Neural cell (in vitro differentiated cells): ENCODE data around the gene PRIMPOL. TPM values are rescaled to one million over a fixed set of nuclear protein-coding genes. Genes with fewer than 3 reads are reported as not detected.

Source experiments
- H2AFZ ChIP-seq: fragments of 200-600, 300-800 bp; sonication (generic), shearing (Covaris generic); 2 replicates; pipeline ENCODE4 v1.6.0; 2014; ENCODE audit warnings: low read depth, mild to moderate bottlenecking, antibody characterized with exemption, low read length, moderate library complexity
- H3F3A ChIP-seq: fragments of 200-600 bp; shearing (Covaris generic); 2 replicates; pipeline ENCODE4 v1.6.1; 2016; ENCODE audit warnings: mild to moderate bottlenecking, moderate library complexity, mixed read lengths, antibody characterized with exemption, low read length; ENCODE audit not compliant: insufficient read depth, poor library complexity, severe bottlenecking
- H3K27ac ChIP-seq: fragments of 200-600, 300-800 bp; sonication (generic), shearing (Covaris generic); 2 replicates; pipeline ENCODE4 v1.5.1; 2014; ENCODE audit warnings: mild to moderate bottlenecking, low read length, moderate library complexity
- H3K27me3 ChIP-seq: fragments of 300-800, 200-600 bp; sonication (generic), shearing (Covaris generic); 2 replicates; pipeline ENCODE4 v1.6.0; 2014; ENCODE audit warnings: mild to moderate bottlenecking, low read depth, low read length, moderate library complexity; ENCODE audit not compliant: insufficient read depth
- H3K36me3 ChIP-seq: fragments of 300-800, 200-600 bp; sonication (generic), shearing (Covaris generic); 2 replicates; pipeline ENCODE4 v1.5.1; 2014; ENCODE audit warnings: mild to moderate bottlenecking, antibody characterized with exemption, low read length, moderate library complexity; ENCODE audit not compliant: insufficient read depth
- H3K4me2 ChIP-seq: fragments of 300-800, 200-600 bp; sonication (generic), shearing (Covaris generic); 2 replicates; pipeline ENCODE4 v1.6.0; 2014; ENCODE audit warnings: mild to moderate bottlenecking, low read length
- H3K4me3 ChIP-seq: fragments of 300-800, 200-600 bp; sonication (generic), shearing (Covaris generic); 2 replicates; pipeline ENCODE4 v1.5.1; 2014; ENCODE audit warnings: mild to moderate bottlenecking, low read length, moderate library complexity
- H3K79me2 ChIP-seq: fragments of 200-600 bp; shearing (Covaris generic); replicated peaks from 2 replicates; pipeline ENCODE4 v1.6.0; 2014; ENCODE audit warnings: mild to moderate bottlenecking, low read length, moderate library complexity; ENCODE audit not compliant: insufficient read depth
- H3K9ac ChIP-seq: fragments of 300-800, 200-600 bp; sonication (generic), shearing (Covaris generic); 2 replicates; pipeline ENCODE4 v1.6.1; 2016; ENCODE audit warnings: mild to moderate bottlenecking, low read length, mixed read lengths
- H3K9me2 ChIP-seq: fragments of 200-600 bp; shearing (Covaris generic); 2 replicates; pipeline ENCODE4 v1.6.1; 2016; ENCODE audit warnings: mild to moderate bottlenecking, low read length, mixed read lengths; ENCODE audit not compliant: insufficient read depth
- H3K9me3 ChIP-seq: fragments of 200-600, 300-800 bp; sonication (generic), shearing (Covaris generic); 2 replicates; pipeline ENCODE4 v1.6.1; 2016; ENCODE audit warnings: mild to moderate bottlenecking, mixed run types, low read length, moderate library complexity, mixed read lengths
- H4K20me1 ChIP-seq: fragments of 200-600 bp; shearing (Covaris generic); 2 replicates; pipeline ENCODE4 v1.6.1; 2016; ENCODE audit warnings: mild to moderate bottlenecking, mixed run types; ENCODE audit not compliant: insufficient read depth
- EP300 ChIP-seq: fragments of 450-650 bp; conservative IDR thresholded peaks from 2 replicates; pipeline ENCODE4 v1.6.1; 2014; ENCODE audit warnings: antibody characterized with exemption, mild to moderate bottlenecking, moderate library complexity; ENCODE audit not compliant: poor library complexity, severe bottlenecking
- EZH2 ChIP-seq: fragments of 200-600, 300-800 bp; shearing (Covaris generic), sonication (generic); IDR thresholded peaks from 2 replicates; pipeline ENCODE4 v1.6.1; 2014; ENCODE audit warnings: antibody characterized with exemption, low read length, borderline replicate concordance, mild to moderate bottlenecking; ENCODE audit not compliant: insufficient read depth, poor library complexity, severe bottlenecking
- MXI1 ChIP-seq: fragments of 450-650 bp; conservative IDR thresholded peaks from 2 replicates; pipeline ENCODE4 v1.6.1; 2014; ENCODE audit warnings: antibody characterized with exemption, mild to moderate bottlenecking; ENCODE audit not compliant: poor library complexity, severe bottlenecking
- POLR2AphosphoS5 ChIP-seq: IDR thresholded peaks from 2 replicates; pipeline ENCODE4 v1.6.1; 2012
- RAD21 ChIP-seq: fragments of 450-650 bp; conservative IDR thresholded peaks from 2 replicates; pipeline ENCODE4 v1.6.1; 2014; ENCODE audit warnings: antibody characterized with exemption, mild to moderate bottlenecking, moderate library complexity
- SMC3 ChIP-seq: fragments of 450-650 bp; conservative IDR thresholded peaks from 2 replicates; pipeline ENCODE4 v1.6.1; 2014; ENCODE audit warnings: antibody characterized with exemption, mild to moderate bottlenecking, moderate library complexity; ENCODE audit not compliant: poor library complexity
- TAF1 ChIP-seq: IDR thresholded peaks from 2 replicates; pipeline ENCODE4 v1.6.1; 2012; ENCODE audit warnings: low read depth
- polyA plus RNA-seq: library from polyadenylated mRNA; depleted of rRNA; stranded (reverse); fragments of >200 nt; gene quantifications from 2 replicates; pipeline ENCODE4 v1.2.3, GENCODE V29; 2014
- TF ChIP-seq, protein P1 (sequence below): IDR thresholded peaks from 2 replicates; pipeline ENCODE4 v1.6.1; 2012; ENCODE audit warnings: borderline replicate concordance
- TF ChIP-seq, protein P2 (sequence below): fragments of 450-650 bp; IDR thresholded peaks from 2 replicates; pipeline ENCODE4 v1.5.1; 2014; ENCODE audit warnings: antibody characterized with exemption, mild to moderate bottlenecking, moderate library complexity; ENCODE audit not compliant: poor library complexity, severe bottlenecking

PRIMPOL gene
- polyA plus RNA-seq, 1 donor from 2014 or later: 23.6 TPM

DNA sequence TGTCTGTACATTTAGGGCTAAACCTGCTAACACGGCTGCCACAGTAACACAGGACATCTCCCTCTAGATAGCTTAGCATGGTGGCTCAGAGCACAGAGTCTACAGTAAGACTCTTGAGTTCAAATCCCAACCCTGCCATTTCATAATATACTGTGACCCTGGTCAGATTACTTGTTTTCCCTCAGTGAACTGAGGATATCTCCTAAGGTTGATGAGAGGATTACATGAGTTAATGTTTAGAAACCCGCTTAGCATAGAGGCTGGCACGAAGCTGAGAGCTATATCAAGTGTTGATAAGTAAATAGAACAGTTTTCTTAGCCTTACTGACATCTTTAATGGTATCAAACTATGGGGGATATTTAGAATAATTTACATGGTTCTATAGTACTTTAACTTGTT lies 37.5 kb upstream of the PRIMPOL start:
- peaks cover 3% of the 10 kb centered on the region for H3K9me3 ChIP-seq
- no peak overlapping the region for H3K4me3 ChIP-seq
- no peak overlapping the region for H2AFZ ChIP-seq
- H3K27me3 ChIP-seq: no peaks in the 10 kb centered on the region
- TF ChIP-seq TAF1: no peak
- TF ChIP-seq, protein P1, sequence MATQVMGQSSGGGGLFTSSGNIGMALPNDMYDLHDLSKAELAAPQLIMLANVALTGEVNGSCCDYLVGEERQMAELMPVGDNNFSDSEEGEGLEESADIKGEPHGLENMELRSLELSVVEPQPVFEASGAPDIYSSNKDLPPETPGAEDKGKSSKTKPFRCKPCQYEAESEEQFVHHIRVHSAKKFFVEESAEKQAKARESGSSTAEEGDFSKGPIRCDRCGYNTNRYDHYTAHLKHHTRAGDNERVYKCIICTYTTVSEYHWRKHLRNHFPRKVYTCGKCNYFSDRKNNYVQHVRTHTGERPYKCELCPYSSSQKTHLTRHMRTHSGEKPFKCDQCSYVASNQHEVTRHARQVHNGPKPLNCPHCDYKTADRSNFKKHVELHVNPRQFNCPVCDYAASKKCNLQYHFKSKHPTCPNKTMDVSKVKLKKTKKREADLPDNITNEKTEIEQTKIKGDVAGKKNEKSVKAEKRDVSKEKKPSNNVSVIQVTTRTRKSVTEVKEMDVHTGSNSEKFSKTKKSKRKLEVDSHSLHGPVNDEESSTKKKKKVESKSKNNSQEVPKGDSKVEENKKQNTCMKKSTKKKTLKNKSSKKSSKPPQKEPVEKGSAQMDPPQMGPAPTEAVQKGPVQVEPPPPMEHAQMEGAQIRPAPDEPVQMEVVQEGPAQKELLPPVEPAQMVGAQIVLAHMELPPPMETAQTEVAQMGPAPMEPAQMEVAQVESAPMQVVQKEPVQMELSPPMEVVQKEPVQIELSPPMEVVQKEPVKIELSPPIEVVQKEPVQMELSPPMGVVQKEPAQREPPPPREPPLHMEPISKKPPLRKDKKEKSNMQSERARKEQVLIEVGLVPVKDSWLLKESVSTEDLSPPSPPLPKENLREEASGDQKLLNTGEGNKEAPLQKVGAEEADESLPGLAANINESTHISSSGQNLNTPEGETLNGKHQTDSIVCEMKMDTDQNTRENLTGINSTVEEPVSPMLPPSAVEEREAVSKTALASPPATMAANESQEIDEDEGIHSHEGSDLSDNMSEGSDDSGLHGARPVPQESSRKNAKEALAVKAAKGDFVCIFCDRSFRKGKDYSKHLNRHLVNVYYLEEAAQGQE: no peak
- no peak for TF ChIP-seq SMC3
- TF ChIP-seq, protein P2, sequence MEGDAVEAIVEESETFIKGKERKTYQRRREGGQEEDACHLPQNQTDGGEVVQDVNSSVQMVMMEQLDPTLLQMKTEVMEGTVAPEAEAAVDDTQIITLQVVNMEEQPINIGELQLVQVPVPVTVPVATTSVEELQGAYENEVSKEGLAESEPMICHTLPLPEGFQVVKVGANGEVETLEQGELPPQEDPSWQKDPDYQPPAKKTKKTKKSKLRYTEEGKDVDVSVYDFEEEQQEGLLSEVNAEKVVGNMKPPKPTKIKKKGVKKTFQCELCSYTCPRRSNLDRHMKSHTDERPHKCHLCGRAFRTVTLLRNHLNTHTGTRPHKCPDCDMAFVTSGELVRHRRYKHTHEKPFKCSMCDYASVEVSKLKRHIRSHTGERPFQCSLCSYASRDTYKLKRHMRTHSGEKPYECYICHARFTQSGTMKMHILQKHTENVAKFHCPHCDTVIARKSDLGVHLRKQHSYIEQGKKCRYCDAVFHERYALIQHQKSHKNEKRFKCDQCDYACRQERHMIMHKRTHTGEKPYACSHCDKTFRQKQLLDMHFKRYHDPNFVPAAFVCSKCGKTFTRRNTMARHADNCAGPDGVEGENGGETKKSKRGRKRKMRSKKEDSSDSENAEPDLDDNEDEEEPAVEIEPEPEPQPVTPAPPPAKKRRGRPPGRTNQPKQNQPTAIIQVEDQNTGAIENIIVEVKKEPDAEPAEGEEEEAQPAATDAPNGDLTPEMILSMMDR: no peak
- TF ChIP-seq RAD21: no peak
- TF ChIP-seq POLR2AphosphoS5: no peak
- TF ChIP-seq EZH2: no peak
- TF ChIP-seq EP300: no peak
- H3K4me2 ChIP-seq: no peak overlapping the region
- H3K36me3 ChIP-seq: no peaks in the 10 kb centered on the region
- no peaks in the 10 kb centered on the region for H3K79me2 ChIP-seq
- H3K9ac ChIP-seq: no peak overlapping the region
- no peaks in the 10 kb centered on the region for H4K20me1 ChIP-seq
- no peak overlapping the region for H3K27ac ChIP-seq
- H3K9me2 ChIP-seq: no peaks in the 10 kb centered on the region
- no peaks in the 10 kb centered on the region for H3F3A ChIP-seq

DNA sequence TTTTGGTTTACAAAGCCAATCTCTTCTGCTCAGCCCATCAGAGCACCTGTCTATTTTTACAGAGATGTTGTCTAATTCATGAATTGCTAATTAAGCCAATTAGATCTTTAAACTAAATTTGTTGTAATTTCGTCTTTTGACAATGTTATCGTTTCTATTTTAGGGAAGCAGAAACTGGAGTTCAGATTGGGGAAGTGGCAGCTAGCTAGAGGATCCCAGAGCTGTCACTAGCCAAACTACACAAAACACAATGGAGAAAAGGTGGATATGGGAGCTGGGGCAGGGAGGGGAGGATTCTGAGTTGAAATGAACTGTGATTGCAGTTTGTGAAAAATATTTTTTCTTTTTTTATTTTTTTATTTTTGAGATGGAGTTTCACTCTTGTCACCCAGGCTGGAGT lies 36.1 kb upstream of the PRIMPOL start:
- Histone ChIP-seq H3K79me2 (no peaks in the 10 kb centered on the region), H3K27me3 (no peaks in the 10 kb centered on the region), H3K9ac (no peak overlapping the region), H3K4me3 (no peak overlapping the region), H3K9me3 (peaks cover 3% of the 10 kb centered on the region), H3K4me2 (no peak overlapping the region), H3F3A (no peaks in the 10 kb centered on the region), H3K27ac (no peak overlapping the region), H3K9me2 (no peaks in the 10 kb centered on the region), H3K36me3 (no peaks in the 10 kb centered on the region), H2AFZ (no peak overlapping the region), H4K20me1 (no peaks in the 10 kb centered on the region)
- no peak for TF ChIP-seq EZH2
- TF ChIP-seq, protein P2: no peak
- no peak for TF ChIP-seq RAD21
- TF ChIP-seq TAF1: no peak
- no peak for TF ChIP-seq MXI1
- TF ChIP-seq, protein P1: no peak
- no peak for TF ChIP-seq SMC3
- TF ChIP-seq EP300: no peak
- no peak for TF ChIP-seq POLR2AphosphoS5
